ENCODE data around the gene LYST.

LYST gene

GRCh38 chr1:235749755-235750300 lies 116.9 kb downstream of the LYST start:
- DNase-seq: no peak

GRCh38 chr1:235748747-235749146 lies 118.0 kb downstream of the LYST start:
- DNase-seq: no peak

GRCh38 chr1:235746245-235746644 lies 120.5 kb downstream of the LYST start:
- no peak for DNase-seq

GRCh38 chr1:235745503-235746136 lies 121.1 kb downstream of the LYST start:
- DNase-seq: no peak

GRCh38 chr1:235742914-235743599 lies 123.6 kb downstream of the LYST start:
- no peak for DNase-seq

GRCh38 chr1:235741294-235741693 lies 125.4 kb downstream of the LYST start:
- DNase-seq: no peak

GRCh38 chr1:235739631-235740030 lies 127.1 kb downstream of the LYST start:
- DNase-seq: no peak

GRCh38 chr1:235739124-235739523 lies 127.6 kb downstream of the LYST start:
- no peak for DNase-seq

GRCh38 chr1:235737751-235738150 lies 129.0 kb downstream of the LYST start:
- DNase-seq: no peak

GRCh38 chr1:235736263-235736662 lies 130.4 kb downstream of the LYST start:
- DNase-seq: no peak

GRCh38 chr1:235735621-235736020 lies 131.1 kb downstream of the LYST start:
- DNase-seq: no peak

GRCh38 chr1:235734335-235734734 lies 132.4 kb downstream of the LYST start:
- no peak for DNase-seq

- no peak for DNase-seq
Measured at GRCh38 chr1:235730007-235730406, 136.7 kb downstream of the LYST start.

GRCh38 chr1:235726557-235726956 lies 140.1 kb downstream of the LYST start:
- DNase-seq: no peak

GRCh38 chr1:235725434-235725833 lies 141.3 kb downstream of the LYST start:
- no peak for DNase-seq

- DNase-seq: no peak
Measured at GRCh38 chr1:235724730-235725129, 142.0 kb downstream of the LYST start.

GRCh38 chr1:235722858-235723257 lies 143.8 kb downstream of the LYST start:
- no peak for DNase-seq

GRCh38 chr1:235721982-235722381 lies 144.7 kb downstream of the LYST start:
- no peak for DNase-seq

- DNase-seq: no peak
Measured at GRCh38 chr1:235720544-235720943, 146.2 kb downstream of the LYST start.

- no peak for DNase-seq
Measured at GRCh38 chr1:235714205-235714897, 152.4 kb downstream of the LYST start.

- no peak for DNase-seq
Measured at GRCh38 chr1:235712812-235713211, 153.9 kb downstream of the LYST start.

GRCh38 chr1:235710687-235711086 lies 156.0 kb downstream of the LYST start:
- DNase-seq: no peak

- DNase-seq: no peak
Measured at GRCh38 chr1:235709018-235709417, 157.7 kb downstream of the LYST start.

- DNase-seq: no peak
Measured at GRCh38 chr1:235708390-235708962, 158.2 kb downstream of the LYST start.
